NCI-H146 (cell line): Measurements from ENCODE around the gene DCTN1.

Experiments used
- DNase-seq: peaks from one replicate; lab custom pipeline; 2025; lab: John Stamatoyannopoulos, UW

DCTN1 gene

GRCh38 chr2:74379851-74380789 lies at the start of gene DCTN1:
Gene DCTN1 (minus strand): TSS chr2:74380311. CDS start chr2:74380037, 274 bp downstream.
- DNase-seq, result no peak

GRCh38 chr2:74428675-74429074 lies 48.6 kb upstream of the DCTN1 start:
- no peak for DNase-seq

- DNase-seq, result no peak
Measured at GRCh38 chr2:74427551-74427950, 47.4 kb upstream of the DCTN1 start.

- no peak for DNase-seq
Measured at GRCh38 chr2:74426181-74426758, 46.2 kb upstream of the DCTN1 start.

DNA sequence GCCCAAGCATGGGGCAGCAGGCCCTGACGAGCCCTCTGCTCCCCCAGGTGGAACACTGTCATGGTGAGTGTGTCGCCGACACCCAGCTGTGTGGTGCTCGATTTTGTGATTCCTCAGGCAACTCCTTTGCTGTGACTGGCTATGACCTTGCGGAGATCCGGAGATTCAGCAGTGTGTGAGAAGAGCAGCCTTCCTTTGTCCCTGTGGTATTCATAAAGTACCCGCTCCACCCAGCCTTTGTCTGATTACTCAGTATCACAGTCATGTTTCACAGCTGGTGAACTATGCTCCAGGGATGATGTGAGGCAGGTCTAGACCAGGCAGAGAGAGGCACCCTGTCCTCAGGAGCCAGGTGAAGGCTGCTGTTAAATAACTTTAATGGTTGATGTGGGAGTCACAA lies 45.4 kb upstream of the DCTN1 start:
- DNase-seq, result no peak

- DNase-seq, result no peak
Measured at GRCh38 chr2:74424995-74425406, 44.9 kb upstream of the DCTN1 start.

GRCh38 chr2:74424139-74424992 lies 44.3 kb upstream of the DCTN1 start:
- DNase-seq, result no peak

DNA sequence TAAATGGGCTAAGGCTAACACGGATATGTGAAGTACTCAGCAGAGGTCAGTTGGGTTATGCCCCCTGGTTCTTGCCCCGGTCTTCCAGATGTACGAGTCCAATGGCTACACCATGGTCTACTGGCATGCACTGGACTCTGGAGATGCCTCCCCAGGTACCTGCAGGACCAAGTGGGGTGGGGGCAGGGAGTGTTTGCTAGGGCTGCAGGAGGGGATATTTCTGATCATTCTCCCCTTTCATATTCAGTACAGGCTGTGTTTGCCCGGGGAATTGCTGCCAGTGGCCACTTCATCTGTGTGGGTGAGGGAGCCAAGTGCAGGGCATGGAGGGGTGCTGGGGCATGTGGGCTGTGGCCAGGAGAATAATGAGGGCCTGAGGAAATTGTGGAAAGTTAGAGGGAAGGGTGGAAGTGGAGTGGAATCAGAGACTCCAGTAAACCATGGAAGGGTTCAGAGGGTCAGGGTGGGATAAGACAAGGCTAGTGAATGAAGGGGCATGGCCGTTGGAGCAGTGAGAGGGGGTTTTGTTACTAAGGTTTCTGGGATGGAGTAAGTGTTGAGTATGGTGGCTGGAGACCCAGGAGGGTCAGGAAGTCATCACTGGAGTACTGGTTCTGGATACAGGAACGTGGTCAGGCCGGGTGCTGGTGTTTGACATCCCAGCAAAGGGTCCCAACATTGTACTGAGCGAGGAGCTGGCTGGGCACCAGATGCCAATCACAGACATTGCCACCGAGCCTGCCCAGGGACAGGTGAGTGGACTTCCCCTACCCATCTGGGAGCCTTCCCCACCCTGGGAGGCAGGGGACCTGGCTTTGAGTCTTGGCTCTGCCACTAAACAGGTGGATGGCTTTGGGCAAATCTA lies 43.4 kb upstream of the DCTN1 start:
- no peak for DNase-seq

DNA sequence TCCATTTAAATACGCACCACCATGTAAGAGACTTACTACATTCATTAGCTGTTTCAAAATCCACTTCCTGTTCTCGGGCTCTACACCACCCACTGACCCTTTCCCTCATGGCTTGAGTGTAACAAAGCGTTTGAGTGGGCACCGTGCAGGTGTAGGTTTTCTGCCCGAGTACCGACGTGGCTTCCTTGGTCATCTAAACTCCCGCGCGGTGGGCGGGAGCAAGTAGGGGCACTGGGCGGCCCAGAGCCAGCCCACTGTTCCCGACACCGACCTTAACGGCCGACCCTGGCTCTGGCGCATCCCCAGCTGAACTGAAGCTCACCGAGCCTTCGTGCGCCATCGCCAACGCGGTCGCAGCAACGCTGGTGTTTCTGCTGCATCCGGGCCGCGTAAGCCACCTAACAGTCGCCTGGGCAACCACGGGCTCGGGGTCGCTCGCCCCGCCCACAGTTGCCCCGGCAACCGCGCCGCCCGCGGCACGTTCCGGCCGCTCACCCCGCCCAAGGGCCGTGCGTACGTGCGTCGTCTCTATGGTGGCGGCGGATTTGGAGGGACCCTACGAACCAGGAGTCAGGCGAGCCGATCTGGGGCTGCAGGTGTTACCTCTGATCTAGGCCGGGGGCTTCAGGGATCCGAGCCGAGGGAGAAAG lies 41.2 kb upstream of the DCTN1 start, which contains the start of the genes C2orf81 and WDR54:
Gene C2orf81 (minus strand): TSS at position 399 of the 650 bp plus-strand sequence. CDS start 59 bp downstream, at position 340.
Gene WDR54 (plus strand): TSS at position 510 of the 650 bp plus-strand sequence. CDS start 424 bp downstream, outside the sequence.
- peak; percentile 96 for DNase-seq

DNA sequence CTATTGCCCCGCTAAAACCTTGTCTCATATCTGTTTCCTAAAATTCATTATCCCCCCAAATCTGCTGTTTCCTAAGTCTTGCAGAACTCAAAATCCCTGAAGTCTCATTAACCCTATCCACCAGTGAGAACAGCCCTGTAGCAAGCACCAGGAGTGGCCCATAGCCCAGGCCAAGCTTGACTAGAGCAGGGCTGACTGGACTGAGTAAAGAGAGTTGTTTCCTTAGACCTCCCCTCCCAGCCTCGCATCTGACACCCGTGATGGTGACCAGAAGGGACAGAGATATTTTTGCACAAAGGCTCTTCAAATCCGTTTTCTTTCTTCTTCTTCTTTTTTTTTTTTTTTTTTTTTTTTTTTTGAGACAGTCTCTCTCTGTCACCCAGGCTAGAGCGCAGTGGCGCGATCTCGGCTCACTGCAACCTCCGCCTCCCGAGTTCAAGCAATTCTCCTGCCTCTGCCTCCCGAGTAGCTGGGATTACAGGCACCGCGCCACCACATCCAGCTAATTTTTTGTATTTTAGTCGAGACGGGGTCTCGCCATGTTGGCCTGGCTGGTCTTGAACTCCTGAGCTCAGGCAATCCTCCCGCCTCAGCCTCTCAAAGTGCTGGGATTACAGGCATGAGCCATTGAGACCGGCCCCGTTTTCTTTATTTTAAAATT lies 40.5 kb upstream of the DCTN1 start:
- DNase-seq, result peak; percentile 18

DNA sequence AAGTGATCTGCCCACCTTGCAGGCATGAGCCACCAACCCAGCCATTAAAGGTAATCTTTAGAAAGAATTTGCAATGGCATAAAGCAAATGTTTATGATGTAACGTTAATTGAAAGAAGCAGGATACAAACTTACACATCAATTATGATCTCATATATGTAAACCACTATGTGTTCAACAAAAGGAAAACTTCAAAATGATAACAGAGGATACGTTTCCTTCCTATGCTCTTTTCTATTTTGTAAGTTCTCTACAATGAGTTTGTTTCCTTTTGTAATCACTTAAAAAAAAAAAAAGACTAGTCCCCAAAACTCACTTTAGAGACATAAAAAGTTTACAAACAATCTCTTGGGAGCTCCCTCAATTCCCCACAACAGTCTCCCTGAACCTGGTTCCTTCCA lies 39.9 kb upstream of the DCTN1 start:
- no peak for DNase-seq

DNA sequence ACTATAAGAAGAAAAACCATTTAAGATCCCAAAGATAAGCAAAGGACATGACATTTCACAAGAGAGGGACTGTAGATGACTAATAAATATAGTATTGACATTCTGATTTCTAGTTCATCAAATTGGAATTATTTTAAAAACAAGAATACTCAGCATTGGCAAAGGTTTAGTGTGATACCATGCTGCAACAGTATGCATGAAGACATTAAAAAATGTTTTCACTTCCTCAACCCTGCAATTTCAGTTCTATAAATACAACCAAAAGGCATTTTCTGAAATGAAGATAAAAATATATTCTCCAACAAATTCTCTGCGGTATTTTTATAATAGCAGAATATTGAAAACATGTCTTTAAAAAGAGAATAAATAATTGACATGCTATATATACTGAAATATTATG lies 39.2 kb upstream of the DCTN1 start:
- DNase-seq, result no peak

DNA sequence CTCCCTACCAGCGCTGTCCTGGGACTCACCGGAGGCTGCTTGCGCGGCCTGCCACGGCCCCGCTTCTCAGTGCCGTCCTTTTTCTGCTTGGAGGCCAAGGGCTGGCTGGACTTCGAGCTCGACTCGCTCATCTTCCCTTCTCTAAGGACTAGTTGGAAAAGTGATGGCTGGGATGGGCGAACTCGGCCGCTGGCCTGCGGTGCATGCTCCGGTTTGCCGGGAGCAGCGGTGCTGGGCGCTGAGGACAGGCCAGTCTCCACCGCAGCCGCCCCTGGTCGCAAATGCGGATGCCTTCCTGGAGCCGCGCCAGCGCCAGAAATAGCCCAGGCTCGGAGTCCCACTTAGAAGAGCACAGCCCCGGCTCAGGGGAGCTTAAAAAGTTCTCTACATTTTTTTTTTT lies 38.2 kb upstream of the DCTN1 start:
- DNase-seq, result no peak

GRCh38 chr2:74417763-74418162 lies 37.7 kb upstream of the DCTN1 start:
- DNase-seq, result no peak

DNA sequence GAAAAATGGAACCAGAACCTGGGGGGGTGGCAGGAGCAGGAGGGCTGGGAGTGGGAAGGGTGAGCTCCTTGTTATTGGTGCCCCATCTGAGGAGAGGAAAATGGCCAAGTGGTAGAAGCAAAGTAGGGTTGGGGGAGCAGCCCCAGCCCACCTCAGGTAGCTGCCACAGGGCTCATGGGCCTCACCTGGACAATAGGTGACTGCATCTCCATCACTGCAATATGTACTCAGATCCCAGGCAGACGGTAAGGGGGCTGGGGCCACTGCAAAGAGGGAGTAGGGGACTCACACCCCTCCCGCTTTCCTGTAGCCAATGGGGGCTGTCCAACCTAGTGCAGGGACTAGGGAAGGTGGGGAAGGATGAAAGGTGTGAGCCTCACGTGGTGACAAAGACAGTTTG lies 37.1 kb upstream of the DCTN1 start:
- no peak for DNase-seq

GRCh38 chr2:74416778-74417177 lies 36.7 kb upstream of the DCTN1 start:
- no peak for DNase-seq

- no peak for DNase-seq
Measured at GRCh38 chr2:74415762-74416395, 35.8 kb upstream of the DCTN1 start.

DNA sequence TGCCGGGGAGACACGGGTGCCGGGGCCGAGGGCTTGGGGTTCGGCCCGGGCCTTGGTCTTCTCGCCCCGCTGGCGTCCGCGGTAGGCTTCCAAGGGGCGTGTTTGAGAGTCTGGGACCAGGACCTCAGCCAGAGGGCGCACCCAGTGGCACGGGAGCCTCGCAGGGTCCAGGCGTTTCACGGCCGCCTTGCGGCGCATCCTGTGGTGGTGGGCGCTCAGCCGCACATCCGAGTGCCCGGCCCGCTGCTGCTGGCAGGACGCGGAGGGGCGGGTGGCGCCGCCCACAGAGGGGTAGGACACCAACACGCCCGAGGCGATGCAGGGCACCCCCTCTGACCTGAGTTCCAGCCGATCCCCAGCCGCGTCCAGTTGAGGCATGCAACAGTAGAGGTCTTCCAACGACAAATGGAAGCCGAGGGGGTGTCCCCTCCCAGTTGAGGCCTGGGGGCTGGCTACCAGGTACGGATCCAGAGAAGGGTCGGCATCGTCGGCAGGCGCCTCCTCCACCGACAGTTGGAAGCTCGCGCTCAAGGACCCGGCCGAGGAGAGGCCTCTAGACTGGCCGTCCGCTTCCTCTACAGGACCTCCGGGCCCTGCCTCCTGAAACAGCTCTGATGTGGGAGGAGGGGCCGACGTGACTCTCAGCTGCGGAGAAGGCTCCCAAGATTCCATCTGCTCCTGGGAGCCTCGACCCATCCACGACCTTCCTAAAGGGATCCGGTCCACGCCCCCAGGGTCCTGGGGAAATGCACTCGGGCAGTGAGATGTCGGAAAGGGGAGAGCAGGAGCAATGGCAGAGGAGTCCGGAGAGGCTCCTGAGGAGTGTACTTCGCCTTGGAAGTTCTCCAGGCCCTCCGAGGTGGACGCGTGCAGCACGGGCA lies 35.0 kb upstream of the DCTN1 start:
- DNase-seq, result no peak

GRCh38 chr2:74414441-74414840 lies 34.3 kb upstream of the DCTN1 start:
- DNase-seq, result no peak
